Left lung (tissue), 10 donors: Measurements from ENCODE around the gene CCDC28A. TPM values are rescaled to one million over a fixed set of nuclear protein-coding genes. Genes with fewer than 3 reads are reported as not detected.

Experiments
- ATAC-seq: fragments of 200-7000 bp; cut with Tn5 transposase; one replicate; pipeline ENCODE4 v1.9.1; 2020; ENCODE audit warnings: moderate library complexity
- DNase-seq, 4 donors: peaks; one replicate each; pipeline ENCODE4 v3.0.0-alpha.2; 2013 to 2020
- H3K27ac ChIP-seq, 2 donors: fragments of 200-600 bp; sonication (generic) in 1 of 2; one replicate each; pipeline versions ENCODE4 v1.5.0 to v1.8.0; 2020 to 2021
- H3K27me3 ChIP-seq, 2 donors: fragments of 200-600 bp; sonication (generic) in 1 of 2; one replicate each; pipeline versions ENCODE4 v1.5.0 to v1.8.0; 2020 to 2021
- H3K36me3 ChIP-seq, 2 donors: fragments of 200-600 bp; sonication (generic) in 1 of 2; one replicate each; pipeline versions ENCODE4 v1.5.0 to v1.8.0; 2020 to 2021
- H3K4me1 ChIP-seq, 2 donors: fragments of 200-600 bp; one replicate each; pipeline ENCODE4 v1.8.0; 2021
- H3K4me3 ChIP-seq, 2 donors: fragments of 200-600 bp; sonication (generic) in 1 of 2; one replicate each; pipeline versions ENCODE4 v1.5.0 to v1.8.0; 2020 to 2021; ENCODE audit warnings: mild to moderate bottlenecking in 1 of 2
- H3K9me3 ChIP-seq, 2 donors: fragments of 200-600 bp; sonication (generic) in 1 of 2; one replicate each; pipeline versions ENCODE4 v1.5.0 to v1.8.0; 2020 to 2021
- intact Hi-C, 2 donors: fragments of 100-400 bp; cut with DNase I; formaldehyde crosslinking; loops; one replicate each; pipeline versions ENCODE4 v1.11.2 to v1.14.2; 2022
- polyA plus RNA-seq, 6 donors: library from polyadenylated mRNA; unstranded; fragments of 120-200 nt; gene quantifications; one replicate each; pipeline ENCODE4 v1.2.1, GENCODE V29; 2013; ENCODE audit not compliant: insufficient read length in 6 of 6
- total RNA-seq, 2 donors: library from RNA; stranded (reverse); fragmentation: NEBNext Ultra II Directional; extraction: Animal tissue kit (Norgen Biotek cat#: 25700); gene quantifications; one replicate each; pipeline ENCODE4 v1.2.1, GENCODE V29; 2021
- TF ChIP-seq, protein P1 (sequence below), 2 donors: fragments of 200-600 bp; sonication (generic) in 1 of 2; IDR thresholded peaks; one replicate each; pipeline versions ENCODE4 v1.5.0 to v1.8.0; 2021; ENCODE audit warnings: antibody characterized with exemption in 2 of 2
- donor health status: DM: no; HTN: yes; CAD: no.
- donor health status: DM: no; HTN: no; CAD: no.

CCDC28A gene
- total and polyA plus RNA-seq, 8 donors: 14.0 to 28.4 (median 19.8) TPM

DNA sequence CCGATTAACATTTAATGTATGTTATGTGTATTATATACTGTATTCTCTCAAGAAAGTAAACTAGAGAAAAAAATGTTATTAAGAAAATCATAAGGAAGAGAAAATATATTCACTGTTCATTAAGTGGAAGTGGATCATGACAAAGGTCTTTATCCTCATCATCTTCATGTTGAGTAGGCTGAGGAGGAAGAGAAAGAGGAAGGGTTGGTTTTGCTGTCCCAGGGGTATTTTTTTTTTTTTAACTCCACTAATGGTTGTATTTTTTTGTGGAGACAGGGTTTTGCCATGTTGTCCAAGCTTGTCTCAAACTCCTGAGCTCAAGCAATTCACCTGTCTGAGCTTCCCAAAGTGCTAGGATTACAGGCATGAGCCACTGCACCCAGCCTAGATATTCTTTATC lies 33.3 kb downstream of the CCDC28A start:
- ATAC-seq (no peak), DNase-seq (no peak)
- Histone ChIP-seq H3K4me3 (no peak overlapping the region), H3K4me1 (no peaks in the 10 kb centered on the region), H3K27me3 (no peaks in the 10 kb centered on the region), H3K27ac (no peak overlapping the region), H3K36me3 (no peaks in the 10 kb centered on the region), H3K9me3 (no peaks in the 10 kb centered on the region)
- intact Hi-C loops: no loop called here
- TF ChIP-seq, protein P1, sequence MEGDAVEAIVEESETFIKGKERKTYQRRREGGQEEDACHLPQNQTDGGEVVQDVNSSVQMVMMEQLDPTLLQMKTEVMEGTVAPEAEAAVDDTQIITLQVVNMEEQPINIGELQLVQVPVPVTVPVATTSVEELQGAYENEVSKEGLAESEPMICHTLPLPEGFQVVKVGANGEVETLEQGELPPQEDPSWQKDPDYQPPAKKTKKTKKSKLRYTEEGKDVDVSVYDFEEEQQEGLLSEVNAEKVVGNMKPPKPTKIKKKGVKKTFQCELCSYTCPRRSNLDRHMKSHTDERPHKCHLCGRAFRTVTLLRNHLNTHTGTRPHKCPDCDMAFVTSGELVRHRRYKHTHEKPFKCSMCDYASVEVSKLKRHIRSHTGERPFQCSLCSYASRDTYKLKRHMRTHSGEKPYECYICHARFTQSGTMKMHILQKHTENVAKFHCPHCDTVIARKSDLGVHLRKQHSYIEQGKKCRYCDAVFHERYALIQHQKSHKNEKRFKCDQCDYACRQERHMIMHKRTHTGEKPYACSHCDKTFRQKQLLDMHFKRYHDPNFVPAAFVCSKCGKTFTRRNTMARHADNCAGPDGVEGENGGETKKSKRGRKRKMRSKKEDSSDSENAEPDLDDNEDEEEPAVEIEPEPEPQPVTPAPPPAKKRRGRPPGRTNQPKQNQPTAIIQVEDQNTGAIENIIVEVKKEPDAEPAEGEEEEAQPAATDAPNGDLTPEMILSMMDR (IDR thresholded peaks at IDR 0.05): no peak

GRCh38 chr6:138809677-138810076 lies 36.1 kb downstream of the CCDC28A start:
- Histone ChIP-seq H3K36me3 (no peaks in the 10 kb centered on the region), H3K27me3 (no peaks in the 10 kb centered on the region), H3K27ac (no peak overlapping the region), H3K4me1 (no peaks in the 10 kb centered on the region), H3K9me3 (no peaks in the 10 kb centered on the region), H3K4me3 (no peak overlapping the region)
- TF ChIP-seq, protein P1 (IDR thresholded peaks at IDR 0.05): no peak
- no peak for DNase-seq
- intact Hi-C loops: loop anchor here in 1 of 2 donors (10.0 kb wide), 1 partner anchor 555 kb away; no protein-coding TSS in a partner anchor
- ATAC-seq: no peak

GRCh38 chr6:138811866-138812265 lies 38.3 kb downstream of the CCDC28A start:
- no peaks in the 10 kb centered on the region for H3K36me3 ChIP-seq
- intact Hi-C loops: loop anchor here in 1 of 2 donors (10.0 kb wide), 1 partner anchor 553 kb away; no protein-coding TSS in a partner anchor
- no peak overlapping the region for H3K27ac ChIP-seq
- no peak for ATAC-seq
- H3K4me3 ChIP-seq: no peak overlapping the region
- TF ChIP-seq, protein P1 (IDR thresholded peaks at IDR 0.05): no peak
- no peaks in the 10 kb centered on the region for H3K27me3 ChIP-seq
- no peak for DNase-seq
- H3K4me1 ChIP-seq: no peaks in the 10 kb centered on the region
- no peaks in the 10 kb centered on the region for H3K9me3 ChIP-seq

- no peak for DNase-seq
Observed at GRCh38 chr6:138814179-138814834, 40.7 kb downstream of the CCDC28A start.

DNA sequence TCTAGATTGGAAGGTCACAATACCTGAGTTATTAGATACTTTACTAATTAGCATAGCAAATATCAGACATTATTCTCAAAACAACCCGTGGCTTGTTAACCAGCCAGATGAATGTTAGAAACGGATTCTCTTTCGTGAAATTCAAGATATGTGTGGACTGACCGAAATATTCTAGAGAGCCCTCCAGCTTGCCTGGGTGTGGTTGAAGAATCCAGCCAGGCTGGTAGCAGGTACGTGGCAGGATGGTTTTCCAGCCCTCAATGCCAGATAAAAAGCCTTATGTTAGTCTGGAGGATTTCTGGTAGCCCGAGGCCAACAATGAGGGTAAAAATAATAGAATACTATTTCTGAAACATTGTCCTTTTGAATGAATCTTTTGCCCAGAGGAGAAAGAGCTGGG lies 41.7 kb downstream of the CCDC28A start:
- DNase-seq (no peak), ATAC-seq (peak; percentile 61)
- no peaks in the 10 kb centered on the region for H3K36me3 ChIP-seq
- peaks cover 0 to 5% of the 10 kb centered on the region in 2 donors for H3K4me1 ChIP-seq
- H3K27me3 ChIP-seq: no peaks in the 10 kb centered on the region
- no peaks in the 10 kb centered on the region for H3K9me3 ChIP-seq
- TF ChIP-seq, protein P1 (IDR thresholded peaks at IDR 0.05): no peak
- no peak overlapping the region for H3K27ac ChIP-seq
- intact Hi-C loops: loop anchor here in 1 of 2 donors (10.0 kb wide), 1 partner anchor 550 kb away; no protein-coding TSS in a partner anchor
- H3K4me3 ChIP-seq: no peak overlapping the region

More at GRCh38 chr6:138814179-138814834, 40.7 kb downstream of the CCDC28A start:
- Histone ChIP-seq H3K36me3 (no peaks in the 10 kb centered on the region), H3K27ac (no peak overlapping the region), H3K27me3 (no peaks in the 10 kb centered on the region), H3K4me3 (no peak overlapping the region), H3K4me1 (peaks cover 0 to 5% of the 10 kb centered on the region in 2 donors), H3K9me3 (no peaks in the 10 kb centered on the region)
- TF ChIP-seq, protein P1 (IDR thresholded peaks at IDR 0.05): no peak
- ATAC-seq: no peak
- intact Hi-C loops: loop anchor here in 1 of 2 donors (10.0 kb wide), 1 partner anchor 550 kb away; no protein-coding TSS in a partner anchor
